ENCODE data around the gene FURIN. TPM values are rescaled to one million over a fixed set of nuclear protein-coding genes. Genes with fewer than 3 reads are reported as not detected.
A peak's percentile ranks its signal among the peaks of the same experiment; 100 is the strongest.

Gene FURIN
- total and polyA plus RNA-seq, 4 donors, result 13.2 to 27.0 (median 24.3) TPM

- Histone ChIP-seq H3K4me3 (ENCODE audit: low read depth, low read length) (no peak overlapping the region), H3K27ac (ENCODE audit: low read depth, low read length) (peak overlapping the region; percentile 76), H3K36me3 (ENCODE audit: control insufficient read depth, insufficient read depth, low read length) (peaks cover 2% of the 10 kb centered on the region), H3K27me3 (ENCODE audit: control insufficient read depth, insufficient read depth, low read length) (no peaks in the 10 kb centered on the region), H3K9me3 (ENCODE audit: control insufficient read depth, insufficient read depth, low read length) (no peaks in the 10 kb centered on the region), H3K4me1 (ENCODE audit: control insufficient read depth, insufficient read depth, low read length) (peaks cover 53% of the 10 kb centered on the region)
- 88% methylated on average over 13 of the region's 15 CpGs for WGBS (ENCODE audit: insufficient coverage)
- no peak for DNase-seq (ENCODE audit: low read depth in 4 of 6, low spot score in 6 of 6)
These were observed 62.6 kb downstream of the FURIN start for GRCh38 chr15:90930861-90931574.

GRCh38 chr15:90931575-90931827 is 63.1 kb downstream of the FURIN start:
- Histone ChIP-seq H3K9me3 (ENCODE audit: control insufficient read depth, insufficient read depth, low read length) (no peaks in the 10 kb centered on the region), H3K4me1 (ENCODE audit: control insufficient read depth, insufficient read depth, low read length) (peaks cover 57% of the 10 kb centered on the region), H3K36me3 (ENCODE audit: control insufficient read depth, insufficient read depth, low read length) (peaks cover 7% of the 10 kb centered on the region), H3K27me3 (ENCODE audit: control insufficient read depth, insufficient read depth, low read length) (no peaks in the 10 kb centered on the region), H3K4me3 (ENCODE audit: low read depth, low read length) (no peak overlapping the region), H3K27ac (ENCODE audit: low read depth, low read length) (peak overlapping the region; percentile 38)
- WGBS (ENCODE audit: insufficient coverage), result 39% methylated on average over 6 of the region's 6 CpGs
- no peak for DNase-seq (ENCODE audit: low read depth in 4 of 6, low spot score in 6 of 6)

- peak within 1 kb of the TSS; percentile 38 for H3K27ac ChIP-seq (ENCODE audit: low read depth, low read length)
- 1% methylated on average over 52 of the region's 52 CpGs for WGBS (ENCODE audit: insufficient coverage)
- peaks cover 61% of the 10 kb centered on the region for H3K4me1 ChIP-seq (ENCODE audit: control insufficient read depth, insufficient read depth, low read length)
These were observed 63.7 kb downstream of the FURIN start, which contains the start of gene HDDC3 for GRCh38 chr15:90931828-90932659. Gene HDDC3 (minus strand): TSS chr15:90932549. CDS start chr15:90932540, 9 bp downstream.

GRCh38 chr15:90932660-90932991 is 64.2 kb downstream of the FURIN start:
- peaks cover 66% of the 10 kb centered on the region for H3K4me1 ChIP-seq (ENCODE audit: control insufficient read depth, insufficient read depth, low read length)
- 0% methylated on average over 4 of the region's 5 CpGs for WGBS (ENCODE audit: insufficient coverage)
- H3K27me3 ChIP-seq (ENCODE audit: control insufficient read depth, insufficient read depth, low read length), result no peaks in the 10 kb centered on the region
- H3K9me3 ChIP-seq (ENCODE audit: control insufficient read depth, insufficient read depth, low read length), result no peaks in the 10 kb centered on the region
- H3K4me3 ChIP-seq (ENCODE audit: low read depth, low read length), result peak overlapping the region; percentile 74
- H3K27ac ChIP-seq (ENCODE audit: low read depth, low read length), result peak overlapping the region; percentile 38
- no peak for DNase-seq (ENCODE audit: low read depth in 4 of 6, low spot score in 6 of 6)
- peaks cover 12% of the 10 kb centered on the region for H3K36me3 ChIP-seq (ENCODE audit: control insufficient read depth, insufficient read depth, low read length)

More at GRCh38 chr15:90931828-90932659, 63.7 kb downstream of the FURIN start, which contains the start of gene HDDC3:
- Histone ChIP-seq H3K36me3 (ENCODE audit: control insufficient read depth, insufficient read depth, low read length) (peaks cover 9% of the 10 kb centered on the region), H3K27me3 (ENCODE audit: control insufficient read depth, insufficient read depth, low read length) (no peaks in the 10 kb centered on the region), H3K4me3 (ENCODE audit: low read depth, low read length) (peak within 1 kb of the TSS; percentile 74), H3K9me3 (ENCODE audit: control insufficient read depth, insufficient read depth, low read length) (no peaks in the 10 kb centered on the region)
- peak in 4 of 6 donors; percentile 41 to 94 (median 84) for DNase-seq (ENCODE audit: low read depth in 4 of 6, low spot score in 6 of 6)

Small RNAs within 50 kb of the gene (small RNA-seq; reads per million reads assigned to genes)
- gene RN7SL363P (ENCODE audit: low replicate concordance), result not detected

Other genes with a start within 250 kb of the FURIN start
- gene BLM, start 151.2 kb upstream of the FURIN start, total RNA-seq, result 1 to 10 TPM; 8.3 to 9.4 TPM
- gene BLM, start 151.2 kb upstream of the FURIN start, polyA plus RNA-seq (ENCODE audit: insufficient read length in 2 of 2), result 1 to 10 TPM; 7.2 to 9.1 TPM
- 10 to 100 TPM; 13.3 to 19.5 TPM for gene FES, start 15.9 kb downstream of the FURIN start, total RNA-seq
- 10 to 100 TPM in 1 of 2 donors, 1 to 10 TPM in 1; 8.7 to 12.1 TPM for gene FES, start 15.9 kb downstream of the FURIN start, polyA plus RNA-seq (ENCODE audit: insufficient read length in 2 of 2)
- 10 to 100 TPM; 25.3 to 48.5 TPM for gene MAN2A2, start 34.7 kb downstream of the FURIN start, total RNA-seq
- 100 to 1,000 TPM; 114 to 128 TPM for gene MAN2A2, start 34.7 kb downstream of the FURIN start, polyA plus RNA-seq (ENCODE audit: insufficient read length in 2 of 2)
- gene HDDC3, start 64.0 kb downstream of the FURIN start, total RNA-seq, result 10 to 100 TPM in 1 of 2 donors, 1 to 10 TPM in 1; 7.6 to 21.7 TPM
- 10 to 100 TPM; 14.6 to 15.5 TPM for gene HDDC3, start 64.0 kb downstream of the FURIN start, polyA plus RNA-seq (ENCODE audit: insufficient read length in 2 of 2)
- 10 to 100 TPM; 29.3 to 51.4 TPM for gene UNC45A, start 66.7 kb downstream of the FURIN start, total RNA-seq
- gene UNC45A, start 66.7 kb downstream of the FURIN start, polyA plus RNA-seq (ENCODE audit: insufficient read length in 2 of 2), result 10 to 100 TPM; 43.6 to 54.7 TPM
- 10 to 100 TPM; 16.9 to 18.0 TPM for gene RCCD1, start 86.3 kb downstream of the FURIN start, total RNA-seq
- 10 to 100 TPM; 25.6 to 30.5 TPM for gene RCCD1, start 86.3 kb downstream of the FURIN start, polyA plus RNA-seq (ENCODE audit: insufficient read length in 2 of 2)
- gene PRC1, start 125.9 kb downstream of the FURIN start, total RNA-seq, result 10 to 100 TPM; 46.0 to 66.5 TPM
- gene PRC1, start 125.9 kb downstream of the FURIN start, polyA plus RNA-seq (ENCODE audit: insufficient read length in 2 of 2), result 10 to 100 TPM; 53.5 to 62.2 TPM
- 10 to 100 TPM in 1 of 2 donors, 1 to 10 TPM in 1; 7.9 to 19.9 TPM for gene VPS33B, start 154.0 kb downstream of the FURIN start, total RNA-seq
- 10 to 100 TPM; 27.5 to 35.2 TPM for gene VPS33B, start 154.0 kb downstream of the FURIN start, polyA plus RNA-seq (ENCODE audit: insufficient read length in 2 of 2)
- 10 to 100 TPM in 1 of 2 donors, 1 to 10 TPM in 1; 6.6 to 31.0 TPM for gene SV2B, start 231.7 kb downstream of the FURIN start, total RNA-seq
- 10 to 100 TPM; 14.7 to 15.2 TPM for gene SV2B, start 231.7 kb downstream of the FURIN start, polyA plus RNA-seq (ENCODE audit: insufficient read length in 2 of 2)